NCI-H226 (cell line): ENCODE measurements around the gene KIF7.
"Not testable (repeated sequence)": the region's sequence is repeated elsewhere in the genome, so short reads cannot be mapped to it uniquely, and the experiment has no call there.

Experiments used
- DNase-seq: peaks from one replicate; pipeline ENCODE4 v3.0.0-alpha.2; 2015

KIF7 gene

GRCh38 chr15:89654847-89655805 lies at the start of gene KIF7:
TSS of gene KIF7 (minus strand) at chr15:89655467. CDS start at chr15:89652930, 2,537 bp downstream.
- peak; percentile 59 for DNase-seq

- peak; percentile 67 for DNase-seq
Observed at GRCh38 chr15:89704411-89704810, 49.1 kb upstream of the KIF7 start.

GRCh38 chr15:89695198-89695597 lies 39.9 kb upstream of the KIF7 start:
- no peak for DNase-seq

GRCh38 chr15:89693696-89694095 lies 38.4 kb upstream of the KIF7 start:
- no peak for DNase-seq

- no peak for DNase-seq
Observed at GRCh38 chr15:89693091-89693490, 37.8 kb upstream of the KIF7 start.

- DNase-seq = peak; percentile 71
Observed at GRCh38 chr15:89690276-89691218, 35.3 kb upstream of the KIF7 start, which contains the start of the genes PEX11A and WDR93. TSS of gene PEX11A (minus strand) at chr15:89690754. CDS start at chr15:89690632, 122 bp downstream. TSS of gene WDR93 (plus strand) at chr15:89690811. CDS start at chr15:89701747, 10,936 bp downstream.

- DNase-seq = not testable (repeated sequence)
Observed at GRCh38 chr15:89689930-89690275, 34.6 kb upstream of the KIF7 start.

- no peak for DNase-seq
Observed at GRCh38 chr15:89686522-89686921, 31.3 kb upstream of the KIF7 start.

- DNase-seq = no peak
Observed at GRCh38 chr15:89685995-89686394, 30.7 kb upstream of the KIF7 start.

GRCh38 chr15:89681146-89681545 lies 25.9 kb upstream of the KIF7 start:
- DNase-seq = no peak

- no peak for DNase-seq
Observed at GRCh38 chr15:89680282-89680873, 25.1 kb upstream of the KIF7 start.

GRCh38 chr15:89679212-89679611 lies 23.9 kb upstream of the KIF7 start, which contains the start of gene PLIN1:
TSS of gene PLIN1 (minus strand) at chr15:89679367. CDS start at chr15:89677489, 1,878 bp downstream.
- DNase-seq = no peak

GRCh38 chr15:89677381-89677780 lies 22.1 kb upstream of the KIF7 start:
- no peak for DNase-seq

GRCh38 chr15:89675606-89676005 lies 20.3 kb upstream of the KIF7 start:
- no peak for DNase-seq

- DNase-seq = no peak
Observed at GRCh38 chr15:89674526-89674925, 19.3 kb upstream of the KIF7 start.

GRCh38 chr15:89673165-89673512 lies 17.9 kb upstream of the KIF7 start:
- no peak for DNase-seq

GRCh38 chr15:89672221-89673164 lies 17.2 kb upstream of the KIF7 start:
- DNase-seq = no peak

GRCh38 chr15:89671687-89672086 lies 16.4 kb upstream of the KIF7 start:
- DNase-seq = no peak

GRCh38 chr15:89670971-89671560 lies 15.8 kb upstream of the KIF7 start:
- no peak for DNase-seq

- DNase-seq = no peak
Observed at GRCh38 chr15:89669941-89670340, 14.7 kb upstream of the KIF7 start.

- DNase-seq = no peak
Observed at GRCh38 chr15:89669309-89669865, 14.1 kb upstream of the KIF7 start.
